ENCODE results near the gene MICU1. TPM values are rescaled to one million over a fixed set of nuclear protein-coding genes. Genes with fewer than 3 reads are reported as not detected.

Gene MICU1
- total and polyA plus RNA-seq, 2 of the 13 experiments (the other 11 are each of a cell fraction or from before 2014, with no cell fraction given): 32.5 to 56.1 TPM

DNA sequence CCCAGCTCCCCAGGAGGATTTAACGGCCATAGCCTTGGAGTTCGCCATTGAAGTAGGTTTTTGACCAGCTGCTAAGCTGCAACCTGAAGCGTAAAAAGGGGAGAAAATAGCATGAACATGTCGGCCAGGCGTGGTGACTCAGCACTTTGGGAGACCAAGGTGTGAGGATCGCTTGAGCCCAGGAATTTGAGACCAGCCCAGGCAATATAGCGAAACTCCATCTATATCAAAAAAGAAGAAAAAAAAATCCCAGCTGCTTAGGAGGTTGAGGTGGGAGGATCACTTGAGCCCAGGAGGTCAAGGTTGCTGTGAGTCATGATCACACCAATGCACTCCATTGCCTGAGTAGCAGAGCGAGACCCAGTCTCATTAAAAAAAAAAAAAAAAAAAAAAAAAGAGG, 33.8 kb upstream of the MICU1 start:
- 53% methylated on average over 8 of the region's 8 CpGs for WGBS (ENCODE audit: low lambda C conversion rate)
- H3K27me3 ChIP-seq (ENCODE audit: control insufficient read depth in 1 of 2, insufficient read depth in 2 of 2, low read length in 2 of 2): no peaks in the 10 kb centered on the region
- FAIRE-seq (no peak), DNase-seq (ENCODE audit: low spot score) (peak; percentile 28), ATAC-seq (peak; percentile 57; the same call in 1 of the 3 replicates)
- POLR2A ChIA-PET: interaction anchor here (2.2 kb wide), 2 partner anchors 20 to 32 kb away, joined by 7 to 8 read pairs; partner anchors contain the start of gene MCU
- H3K4me2 ChIP-seq (ENCODE audit: low read depth, low read length): peak overlapping the region; percentile 74
- no peak overlapping the region for H3K27ac ChIP-seq (ENCODE audit: extremely low read length, insufficient read depth, low read length)
- H4K20me1 ChIP-seq (ENCODE audit: insufficient read depth, low read length): no peaks in the 10 kb centered on the region
- in situ Hi-C loops (cut with HindIII; ENCODE audit: extremely low pct_ligation_motif_present, low pct_unique_long_range_greater_than_20kb) (no loop called here), intact Hi-C loops (cut with micrococcal nuclease; ENCODE audit: unreplicated experiment) (no loop called here)
- no peaks in the 10 kb centered on the region for H3K36me3 ChIP-seq (replicated peaks in 1 of 2; ENCODE audit: control insufficient read depth in 1 of 2, insufficient read depth in 2 of 2, low read length in 2 of 2)
- no peak overlapping the region for H2AFZ ChIP-seq (ENCODE audit: low read length)
- H3K9me3 ChIP-seq (ENCODE audit: low read length): no peaks in the 10 kb centered on the region
- CTCF ChIA-PET (ENCODE audit: low intra/inter-chr PET ratio, low total read pairs): no interaction called here
- no peak overlapping the region for H3K9ac ChIP-seq (ENCODE audit: insufficient read depth, low read depth, low read length)
- H3K79me2 ChIP-seq (ENCODE audit: insufficient read depth, low read length): no peaks in the 10 kb centered on the region
- H3K4me1 ChIP-seq (ENCODE audit: insufficient read depth, low read length): peaks cover 28% of the 10 kb centered on the region
- no TSS peak for BruUV-seq (replicated peaks)
- H3K4me3 ChIP-seq (replicated peaks in 1 of 3; ENCODE audit: insufficient read depth in 1 of 3, low read depth in 2 of 3, low read length in 3 of 3): peak overlapping the region in 2 of 3 experiments; percentile 12 to 23; a peak in 3 of 6 replicates
- TF ChIP-seq NR2F6 (IDR thresholded peaks at IDR 0.05) (peak; percentile 57), NR2F6 (CRISPR knock-in tag; IDR thresholded peaks at IDR 0.05) (peak; percentile 72), GATAD2A (CRISPR knock-in tag; IDR thresholded peaks at IDR 0.05) (0 out of 2 replicates have a peak, but pooled peaks have one; percentile 23), ZNF552 (CRISPR knock-in tag; IDR thresholded peaks at IDR 0.05; ENCODE audit: borderline replicate concordance) (no peak), NPAS2 (CRISPR knock-in tag; IDR thresholded peaks at IDR 0.05; ENCODE audit: borderline replicate concordance) (no peak), U2AF2 (IDR thresholded peaks at IDR 0.05; ENCODE audit: low read depth, low read length) (no peak), CTCF (CRISPR knock-in tag; IDR thresholded peaks at IDR 0.05) (no peak), ZNF839 (CRISPR knock-in tag; IDR thresholded peaks at IDR 0.05; ENCODE audit: borderline replicate concordance) (no peak), NFYB (CRISPR knock-in tag; IDR thresholded peaks at IDR 0.05) (no peak), ZNF7 (CRISPR knock-in tag; IDR thresholded peaks at IDR 0.05) (no peak), ZSCAN29 (CRISPR knock-in tag; conservative IDR thresholded peaks at IDR 0.05) (no peak), POLR2A (IDR thresholded peaks at IDR 0.05; ENCODE audit: insufficient read depth in 1 of 2, low read depth in 2 of 2, low read length in 2 of 2) (no peak), NR2F1 (CRISPR knock-in tag; IDR thresholded peaks at IDR 0.05) (peak; percentile 49 to 52; a peak in 2 of 4 replicates), CHD4 (IDR thresholded peaks at IDR 0.05; ENCODE audit: borderline replicate concordance, low read length) (no peak), ZNF296 (CRISPR knock-in tag; conservative IDR thresholded peaks at IDR 0.05) (no peak), RXRA (CRISPR knock-in tag; IDR thresholded peaks at IDR 0.05) (no peak), RFXAP (CRISPR knock-in tag; IDR thresholded peaks at IDR 0.05; ENCODE audit: borderline replicate concordance) (no peak), SSRP1 (CRISPR knock-in tag; IDR thresholded peaks at IDR 0.05) (no peak), MTA1 (CRISPR knock-in tag; IDR thresholded peaks at IDR 0.05; ENCODE audit: borderline replicate concordance) (no peak), TAF1 (CRISPR knock-in tag; IDR thresholded peaks at IDR 0.05) (no peak), NFE2L2 (IDR thresholded peaks at IDR 0.05; ENCODE audit: low read length) (peak; percentile 82; the same call in 1 of the 2 replicates), ZNF788 (CRISPR knock-in tag; IDR thresholded peaks at IDR 0.05; ENCODE audit: borderline replicate concordance) (no peak), CREBL2 (CRISPR knock-in tag; IDR thresholded peaks at IDR 0.05; ENCODE audit: borderline replicate concordance) (no peak), USF2 (IDR thresholded peaks at IDR 0.05; ENCODE audit: low read depth, low read length) (no peak), USF2 (CRISPR knock-in tag; IDR thresholded peaks at IDR 0.05; ENCODE audit: borderline replicate concordance) (no peak), SP5 (CRISPR knock-in tag; IDR thresholded peaks at IDR 0.05; ENCODE audit: borderline replicate concordance, low read depth) (0 out of 2 replicates have a peak, but pooled peaks have one; percentile 19)

Data from HepG2 (cell line).